Measurements from ENCODE around the gene ACBD6. TPM values are rescaled to one million over a fixed set of nuclear protein-coding genes. Genes with fewer than 3 reads are reported as not detected.

ACBD6 gene
- total RNA-seq, 1 donor, result 54.0 TPM

- DNase-seq (ENCODE audit: low read depth), result no peak
- no peak for TF ChIP-seq CTCF (IDR thresholded peaks at IDR 0.05; ENCODE audit: insufficient read depth, low read length)
- H3K4me3 ChIP-seq (ENCODE audit: low read depth, low read length), result no peak overlapping the region
These were observed 255.8 kb downstream of the ACBD6 start for GRCh38 chr1:180246579-180246978.

- no peak overlapping the region for H3K4me3 ChIP-seq (ENCODE audit: low read depth, low read length)
- no peak for DNase-seq (ENCODE audit: low read depth)
- no peak for TF ChIP-seq CTCF (IDR thresholded peaks at IDR 0.05; ENCODE audit: insufficient read depth, low read length)
These were observed 257.5 kb downstream of the ACBD6 start for GRCh38 chr1:180244840-180245239.

GRCh38 chr1:180243517-180244221 lies 258.7 kb downstream of the ACBD6 start:
- no peak for DNase-seq (ENCODE audit: low read depth)
- H3K4me3 ChIP-seq (ENCODE audit: low read depth, low read length), result no peak overlapping the region
- no peak for TF ChIP-seq CTCF (IDR thresholded peaks at IDR 0.05; ENCODE audit: insufficient read depth, low read length)

GRCh38 chr1:180241716-180242544 lies 260.4 kb downstream of the ACBD6 start:
- no peak overlapping the region for H3K4me3 ChIP-seq (ENCODE audit: low read depth, low read length)
- no peak for TF ChIP-seq CTCF (IDR thresholded peaks at IDR 0.05; ENCODE audit: insufficient read depth, low read length)
- DNase-seq (ENCODE audit: low read depth), result no peak

GRCh38 chr1:180239145-180240096 lies 263.0 kb downstream of the ACBD6 start:
- no peak for TF ChIP-seq CTCF (IDR thresholded peaks at IDR 0.05; ENCODE audit: insufficient read depth, low read length)
- no peak overlapping the region for H3K4me3 ChIP-seq (ENCODE audit: low read depth, low read length)
- no peak for DNase-seq (ENCODE audit: low read depth)

GRCh38 chr1:180238675-180239074 lies 263.7 kb downstream of the ACBD6 start:
- TF ChIP-seq CTCF (IDR thresholded peaks at IDR 0.05; ENCODE audit: insufficient read depth, low read length), result no peak
- no peak overlapping the region for H3K4me3 ChIP-seq (ENCODE audit: low read depth, low read length)
- DNase-seq (ENCODE audit: low read depth), result no peak
